ENCODE measurements around the gene NAA16.

DNA sequence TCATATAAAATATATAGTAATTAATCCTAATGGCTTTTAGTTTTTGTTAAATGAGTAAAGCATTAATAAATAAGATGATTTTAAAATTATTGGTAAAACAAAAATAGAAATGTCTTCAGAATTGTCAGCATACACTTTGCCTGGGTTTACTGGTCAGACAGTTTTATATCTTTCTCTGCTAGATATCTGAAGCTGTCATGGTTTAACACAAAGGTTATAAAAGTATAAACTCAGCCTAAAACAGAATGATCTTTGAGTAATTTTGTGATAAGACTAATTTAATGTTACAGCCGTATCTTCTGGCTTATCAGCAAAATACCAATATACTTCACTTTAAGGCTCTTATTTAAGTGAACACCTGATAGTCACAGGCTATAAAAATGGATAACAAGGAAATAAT is 17.8 kb upstream of the NAA16 start:
- TF ChIP-seq EZH2 (IDR thresholded peaks at IDR 0.05) = no peak
- no peak for TF ChIP-seq POLR2AphosphoS5 (IDR thresholded peaks at IDR 0.05; ENCODE audit: borderline replicate concordance, low read depth, low read length)
